HTR-8/SVneo (cell line): Measurements from ENCODE around the gene MISP.

Experiments
- DNase-seq: peaks from one replicate; pipeline ENCODE4 v3.0.0; 2011; ENCODE audit warnings: low spot score, mixed read lengths; ENCODE audit not compliant: insufficient read length
- FAIRE-seq: peaks from 2 replicates; lab custom pipeline; 2011; peaks lifted over from hg19 to GRCh38; lab: Jason Lieb, UNC

Gene MISP

GRCh38 chr19:805600-806550 lies 55.0 kb downstream of the MISP start:
- no peak for FAIRE-seq

GRCh38 chr19:806815-807421 lies 56.0 kb downstream of the MISP start:
- FAIRE-seq (no peak), DNase-seq (no peak)

More at GRCh38 chr19:805600-806550, 55.0 kb downstream of the MISP start:
- no peak for DNase-seq

GRCh38 chr19:807627-808422 lies 56.9 kb downstream of the MISP start:
- FAIRE-seq: no peak
- no peak for DNase-seq

DNA sequence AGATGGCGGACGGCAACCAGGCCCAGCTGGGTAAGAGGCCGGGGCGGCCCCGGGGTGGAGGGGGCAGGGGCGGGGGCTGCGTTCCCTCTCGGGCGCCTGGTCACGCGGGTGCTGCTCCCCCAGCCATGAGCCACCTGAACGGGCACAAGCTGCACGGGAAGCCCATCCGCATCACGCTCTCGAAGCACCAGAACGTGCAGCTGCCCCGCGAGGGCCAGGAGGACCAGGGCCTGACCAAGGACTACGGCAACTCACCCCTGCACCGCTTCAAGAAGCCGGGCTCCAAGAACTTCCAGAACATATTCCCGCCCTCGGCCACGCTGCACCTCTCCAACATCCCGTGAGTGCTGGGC lies 57.5 kb downstream of the MISP start:
- DNase-seq (no peak), FAIRE-seq (no peak)

DNA sequence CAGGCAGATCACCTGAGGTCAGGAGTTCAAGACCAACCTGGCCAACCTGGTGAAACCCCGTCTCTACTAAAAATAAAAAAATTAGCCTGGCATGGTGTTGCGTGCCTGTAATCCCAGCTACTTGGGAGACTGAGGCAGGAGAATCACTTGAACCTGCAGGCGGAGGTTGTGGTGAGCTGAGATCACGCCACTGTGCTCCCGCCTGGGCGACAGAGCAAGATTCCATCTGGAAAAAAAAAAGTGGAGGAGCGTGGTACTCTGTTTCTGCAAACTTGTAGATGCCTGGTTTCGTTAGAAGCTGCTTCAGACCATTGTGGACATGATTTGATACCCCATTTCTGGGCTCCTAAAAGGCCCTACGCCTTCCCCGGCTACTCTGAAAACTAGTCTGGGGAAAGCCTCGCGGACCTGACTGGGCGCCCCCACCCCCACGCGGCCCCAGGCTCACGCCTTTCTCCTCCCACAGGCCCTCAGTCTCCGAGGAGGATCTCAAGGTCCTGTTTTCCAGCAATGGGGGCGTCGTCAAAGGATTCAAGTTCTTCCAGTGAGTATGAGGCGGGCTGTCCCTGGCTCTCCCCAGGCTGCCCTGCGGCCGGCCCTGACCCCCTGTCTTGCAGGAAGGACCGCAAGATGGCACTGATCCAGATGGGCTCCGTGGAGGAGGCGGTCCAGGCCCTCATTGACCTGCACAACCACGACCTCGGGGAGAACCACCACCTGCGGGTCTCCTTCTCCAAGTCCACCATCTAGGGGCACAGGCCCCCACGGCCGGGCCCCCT lies 59.4 kb downstream of the MISP start:
- no peak for FAIRE-seq
- DNase-seq: no peak

- no peak for FAIRE-seq
- no peak for DNase-seq
Measured at GRCh38 chr19:810883-811489, 60.1 kb downstream of the MISP start.

GRCh38 chr19:811506-812048 lies 60.7 kb downstream of the MISP start:
- no peak for DNase-seq
- no peak for FAIRE-seq

DNA sequence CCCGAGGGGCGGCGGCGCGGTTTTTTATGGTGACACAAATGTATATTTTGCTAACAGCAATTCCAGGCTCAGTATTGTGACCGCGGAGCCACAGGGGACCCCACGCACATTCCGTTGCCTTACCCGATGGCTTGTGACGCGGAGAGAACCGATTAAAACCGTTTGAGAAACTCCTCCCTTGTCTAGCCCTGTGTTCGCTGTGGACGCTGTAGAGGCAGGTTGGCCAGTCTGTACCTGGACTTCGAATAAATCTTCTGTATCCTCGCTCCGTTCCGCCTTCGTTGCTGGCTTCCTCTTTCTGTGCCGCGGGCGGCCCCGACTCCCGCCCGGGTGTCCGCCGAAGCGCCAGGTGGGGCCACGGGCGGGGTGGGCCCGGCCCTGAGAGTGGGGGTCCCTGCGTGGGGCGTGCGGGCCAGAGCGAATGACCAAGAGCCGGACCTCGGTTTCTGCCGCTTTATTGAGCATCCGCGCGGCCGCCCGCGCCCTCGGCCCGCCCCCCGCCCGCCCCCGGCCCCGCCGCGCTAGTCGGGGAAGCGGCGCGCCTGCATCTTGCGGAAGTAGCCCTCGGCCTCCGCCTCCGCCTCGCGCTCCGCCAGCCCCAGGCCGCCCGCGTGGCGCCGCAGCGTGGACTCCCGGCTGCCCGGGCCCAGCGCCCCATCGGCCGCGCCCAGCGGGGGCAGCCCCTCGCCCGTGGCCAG lies 61.3 kb downstream of the MISP start:
- DNase-seq (no peak), FAIRE-seq (no peak)

DNA sequence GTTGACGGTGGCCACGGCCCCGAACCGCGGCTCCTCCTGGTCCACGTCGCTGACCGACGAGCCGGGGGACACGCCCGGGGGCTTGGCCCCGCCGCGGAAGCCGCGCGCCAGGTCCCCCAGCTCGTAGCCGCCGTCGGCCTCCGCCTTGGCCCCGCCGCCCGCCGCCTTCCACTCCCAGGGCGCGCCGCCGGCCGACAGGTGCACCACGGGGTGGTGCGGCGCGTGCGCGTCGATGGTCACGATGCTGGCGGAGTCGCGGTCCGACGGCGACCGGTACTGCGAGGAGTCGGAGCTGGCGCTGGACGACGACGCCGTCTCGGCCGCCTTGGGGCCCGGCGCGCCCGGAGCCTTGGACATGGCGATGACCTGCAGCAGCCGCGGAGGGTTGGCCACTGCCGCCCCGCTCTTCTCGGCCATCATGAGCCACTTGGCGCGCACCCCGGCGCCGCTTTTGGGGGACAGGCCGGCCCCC lies 61.9 kb downstream of the MISP start:
- no peak for FAIRE-seq
- no peak for DNase-seq

- no peak for FAIRE-seq
Measured at GRCh38 chr19:813219-814151, 62.6 kb downstream of the MISP start.

More at GRCh38 chr19:813219-814151, 62.6 kb downstream of the MISP start:
- DNase-seq: no peak
